Gastrocnemius medialis (tissue), 4 donors: ENCODE data around the gene HIP1. TPM values are rescaled to one million over a fixed set of nuclear protein-coding genes. Genes with fewer than 3 reads are reported as not detected.
"Not testable (repeated sequence)": the region's sequence is repeated elsewhere in the genome, so short reads cannot be mapped to it uniquely, and the experiment has no call there.

Source experiments
- ATAC-seq, 2 donors: fragments of 150-250 bp; one replicate each; pipeline ENCODE4 v1.9.1; 2016
- DNase-seq, 2 donors: peaks; one replicate each; pipeline ENCODE4 v3.0.0-alpha.2; 2019
- H3K27ac ChIP-seq, 4 donors: fragments of 200-600 bp; sonication (generic); 1 replicate in 1 of 4; 2 replicates in 3 of 4; pipeline ENCODE4 v1.5.1; 2016 to 2018; ENCODE audit warnings: mild to moderate bottlenecking in 2 of 4, moderate library complexity in 1 of 4
- H3K27me3 ChIP-seq, 3 donors: fragments of 200-600 bp; sonication (generic) in 2 of 3; 1 replicate in 1 of 3; 2 replicates in 2 of 3; pipeline versions ENCODE4 v1.5.1 to v1.6.0; 2016 to 2019; ENCODE audit warnings: mild to moderate bottlenecking in 1 of 3, moderate library complexity in 1 of 3
- H3K36me3 ChIP-seq, 2 donors: fragments of 200-600 bp; sonication (generic) in 1 of 2; one replicate each; pipeline ENCODE4 v1.5.1; 2017 to 2018
- H3K4me1 ChIP-seq, 2 donors: fragments of 200-600 bp; sonication (generic) in 1 of 2; one replicate each; pipeline ENCODE4 v1.5.1; 2016 to 2017; ENCODE audit warnings: mild to moderate bottlenecking in 2 of 2
- H3K4me3 ChIP-seq, 4 donors: fragments of 200-600 bp; sonication (generic) in 3 of 4; 1 replicate in 1 of 4; 2 replicates in 3 of 4; pipeline ENCODE4 v1.5.1; 2016 to 2019; ENCODE audit warnings: mild to moderate bottlenecking in 2 of 4
- H3K9me3 ChIP-seq, 3 donors: fragments of 200-600 bp; sonication (generic) in 2 of 3; 1 replicate in 1 of 3; 2 replicates in 2 of 3; pipeline ENCODE4 v1.5.1; 2016 to 2019
- POLR2A ChIP-seq, 2 donors: fragments of 450-650 bp; IDR thresholded peaks; one replicate each; pipeline ENCODE4 v1.6.1; 2017; ENCODE audit warnings: antibody characterized with exemption in 2 of 2, mild to moderate bottlenecking in 2 of 2, moderate library complexity in 2 of 2
- in situ Hi-C, 4 donors: fragments of 200-750 bp; cut with MboI; loops; one replicate each; pipeline versions ENCODE4 v1.15.0 to v1.8.0; 2017; ENCODE audit warnings: low sequenced_read_pairs in 4 of 4
- intact Hi-C: fragments of 100-400 bp; cut with DNase I; formaldehyde crosslinking; loops from one replicate; pipeline ENCODE4 v1.15.1; 2023; ENCODE audit warnings: low total_unique reads
- total RNA-seq, 4 donors: library from RNA; depleted of rRNA; stranded (reverse); fragments of >200 nt; gene quantifications; one replicate each; pipeline versions ENCODE4 v1.1.0 to v1.2.3, GENCODE V29; 2016
- TF ChIP-seq, protein P1 (sequence below), 5 experiments: fragments of 450-650 bp in 3 of 5; fragments of 200-600 bp in 2 of 5; sonication (generic) in 2 of 5; IDR thresholded peaks in 4 of 5; conservative IDR thresholded peaks in 1 of 5; 1 replicate in 4 of 5; 2 replicates in 1 of 5; pipeline ENCODE4 v1.5.1; 2016 to 2019; ENCODE audit warnings: antibody characterized with exemption in 5 of 5, mild to moderate bottlenecking in 3 of 5, moderate library complexity in 3 of 5

The HIP1 gene
- total RNA-seq, 4 donors from 2014 or later, result 5.8 to 11.1 (median 7.9) TPM

DNA sequence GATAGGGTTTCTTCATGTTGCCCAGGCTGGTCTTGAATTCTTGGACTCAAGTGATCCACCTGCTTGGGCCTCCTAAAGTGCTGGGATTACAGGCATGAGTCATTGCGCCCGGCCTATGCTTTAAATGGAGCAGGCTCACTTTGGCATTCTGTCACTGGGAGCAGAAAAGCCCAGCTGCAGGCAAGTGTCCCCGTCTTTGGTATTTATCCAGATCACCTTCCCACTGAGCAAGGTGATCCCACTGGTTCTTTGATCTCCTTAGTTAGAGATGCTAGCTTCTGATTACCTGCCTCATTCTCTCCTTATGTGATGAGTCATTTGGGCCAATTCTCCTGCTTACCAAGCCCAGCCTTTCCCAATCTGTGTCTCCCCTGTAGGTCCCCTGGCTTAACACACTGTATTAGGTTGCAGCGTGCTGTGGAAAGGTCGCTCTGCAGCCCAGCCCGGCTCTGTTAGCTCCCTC lies 207.4 kb downstream of the HIP1 start:
- TF ChIP-seq, protein P1, sequence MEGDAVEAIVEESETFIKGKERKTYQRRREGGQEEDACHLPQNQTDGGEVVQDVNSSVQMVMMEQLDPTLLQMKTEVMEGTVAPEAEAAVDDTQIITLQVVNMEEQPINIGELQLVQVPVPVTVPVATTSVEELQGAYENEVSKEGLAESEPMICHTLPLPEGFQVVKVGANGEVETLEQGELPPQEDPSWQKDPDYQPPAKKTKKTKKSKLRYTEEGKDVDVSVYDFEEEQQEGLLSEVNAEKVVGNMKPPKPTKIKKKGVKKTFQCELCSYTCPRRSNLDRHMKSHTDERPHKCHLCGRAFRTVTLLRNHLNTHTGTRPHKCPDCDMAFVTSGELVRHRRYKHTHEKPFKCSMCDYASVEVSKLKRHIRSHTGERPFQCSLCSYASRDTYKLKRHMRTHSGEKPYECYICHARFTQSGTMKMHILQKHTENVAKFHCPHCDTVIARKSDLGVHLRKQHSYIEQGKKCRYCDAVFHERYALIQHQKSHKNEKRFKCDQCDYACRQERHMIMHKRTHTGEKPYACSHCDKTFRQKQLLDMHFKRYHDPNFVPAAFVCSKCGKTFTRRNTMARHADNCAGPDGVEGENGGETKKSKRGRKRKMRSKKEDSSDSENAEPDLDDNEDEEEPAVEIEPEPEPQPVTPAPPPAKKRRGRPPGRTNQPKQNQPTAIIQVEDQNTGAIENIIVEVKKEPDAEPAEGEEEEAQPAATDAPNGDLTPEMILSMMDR (IDR thresholded peaks at IDR 0.05 in 4 of 5, conservative IDR thresholded peaks at IDR 0.05 in 1 of 5), result no peak
- TF ChIP-seq POLR2A (IDR thresholded peaks at IDR 0.05), result no peak
- H3K9me3 ChIP-seq, result no peaks in the 10 kb centered on the region
- intact Hi-C loops, result loop anchor here (5.0 kb wide), 1 partner anchor 106 kb away; no protein-coding TSS in a partner anchor
- peak; percentile 43 to 79 for ATAC-seq
- H3K36me3 ChIP-seq, result no peaks in the 10 kb centered on the region
- peak; percentile 46 to 86 for DNase-seq
- H3K4me1 ChIP-seq, result peaks cover 19 to 20% of the 10 kb centered on the region in 2 donors
- H3K4me3 ChIP-seq, result no peak overlapping the region
- in situ Hi-C loops, result no loop called here
- H3K27me3 ChIP-seq, result no peaks in the 10 kb centered on the region
- H3K27ac ChIP-seq, result peak overlapping the region; percentile 67 to 79 (median 72)

GRCh38 chr7:75527224-75527722 lies 211.5 kb downstream of the HIP1 start:
- H3K9me3 ChIP-seq, DNase-seq, H3K27me3 ChIP-seq, ATAC-seq, in situ Hi-C loops, intact Hi-C loops: not testable (repeated sequence)
- H3K36me3 ChIP-seq, result peaks cover 0 to 24% of the 10 kb centered on the region in 2 donors
- H3K4me1 ChIP-seq, result peaks cover 21 to 25% of the 10 kb centered on the region in 2 donors
- peak overlapping the region; percentile 71 to 90 (median 88) for H3K4me3 ChIP-seq
- peak overlapping the region; percentile 86 to 92 (median 87) for H3K27ac ChIP-seq

DNA sequence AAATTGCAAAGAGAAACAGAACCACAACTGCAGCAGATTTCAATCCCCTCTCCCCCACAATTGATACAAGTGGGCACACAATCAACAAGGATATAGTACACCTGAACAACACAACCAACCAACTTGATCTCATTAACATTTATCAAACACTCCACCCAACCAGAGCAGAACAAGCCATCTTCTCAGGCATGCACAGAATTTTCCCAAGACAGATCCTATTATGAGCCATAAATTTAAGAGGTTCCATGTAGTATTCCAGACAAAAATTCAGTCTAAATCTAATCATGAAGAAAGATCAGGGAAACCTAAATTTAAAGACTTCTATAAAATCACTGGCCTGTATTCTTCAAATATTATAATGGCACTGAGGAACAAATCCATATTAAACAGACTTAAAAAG lies 217.0 kb downstream of the HIP1 start:
- Histone ChIP-seq H3K4me1 (peaks cover 4 to 10% of the 10 kb centered on the region in 2 donors), H3K36me3 (peaks cover 0 to 24% of the 10 kb centered on the region in 2 donors)
- intact Hi-C loops, H3K9me3 ChIP-seq, H3K27ac ChIP-seq, ATAC-seq, in situ Hi-C loops, DNase-seq, H3K27me3 ChIP-seq, H3K4me3 ChIP-seq: not testable (repeated sequence)

- intact Hi-C loops, H3K27me3 ChIP-seq, in situ Hi-C loops, DNase-seq, ATAC-seq, H3K9me3 ChIP-seq, H3K4me1 ChIP-seq, H3K27ac ChIP-seq, H3K4me3 ChIP-seq: not testable (repeated sequence)
- peaks cover 0 to 17% of the 10 kb centered on the region in 2 donors for H3K36me3 ChIP-seq
Observed at GRCh38 chr7:75518842-75519241, 219.9 kb downstream of the HIP1 start.

- H3K36me3 ChIP-seq, in situ Hi-C loops, ATAC-seq, intact Hi-C loops, H3K4me1 ChIP-seq, H3K4me3 ChIP-seq, DNase-seq, H3K27me3 ChIP-seq, H3K9me3 ChIP-seq, H3K27ac ChIP-seq: not testable (repeated sequence)
Observed at GRCh38 chr7:75509033-75509432, 229.7 kb downstream of the HIP1 start.

- DNase-seq, H3K4me1 ChIP-seq, H3K4me3 ChIP-seq, H3K36me3 ChIP-seq, intact Hi-C loops, in situ Hi-C loops, H3K27me3 ChIP-seq, H3K27ac ChIP-seq, ATAC-seq, H3K9me3 ChIP-seq: not testable (repeated sequence)
Observed at GRCh38 chr7:75492020-75492419, 246.7 kb downstream of the HIP1 start, which contains the start of gene SPDYE5. TSS of gene SPDYE5 (plus strand) at chr7:75492320. CDS start at chr7:75494048, 1,728 bp downstream.

DNA sequence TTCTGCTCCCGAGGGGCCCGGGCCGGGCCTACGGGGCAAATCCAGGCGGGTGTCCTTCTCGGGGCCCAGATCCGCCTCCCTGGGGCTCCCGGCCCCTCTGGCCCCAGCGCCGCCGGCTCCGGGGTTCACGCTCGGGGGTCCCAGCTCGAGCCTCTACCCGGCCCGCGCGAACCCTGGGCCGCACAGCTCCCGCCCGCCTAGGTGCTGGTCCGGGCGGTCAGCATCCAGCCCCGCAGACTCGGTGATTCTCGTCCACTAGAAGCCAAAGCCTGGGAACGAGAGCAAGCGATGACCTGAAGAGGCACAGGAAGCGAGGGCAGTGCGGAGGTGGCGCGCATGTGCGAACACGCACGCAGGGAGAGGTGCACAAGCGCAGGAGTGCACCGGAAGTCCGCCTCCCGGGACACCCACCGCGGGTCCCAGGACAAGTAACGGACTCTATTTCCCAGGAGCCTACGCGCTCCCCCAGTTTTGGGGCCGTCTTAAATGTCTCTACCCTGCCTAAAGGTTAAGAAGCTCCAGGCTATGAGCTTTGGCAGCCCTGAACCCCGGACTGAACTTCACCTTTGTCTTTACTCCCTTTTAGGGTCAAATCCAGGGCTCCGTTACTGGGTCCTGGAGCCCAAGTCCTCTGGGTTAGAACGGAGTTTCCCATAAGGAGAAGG lies 252.6 kb downstream of the HIP1 start, which contains the start of gene POM121C:
Gene POM121C, minus strand, starts transcription at position 321 of the 665 bp plus-strand sequence. CDS start 44,803 bp downstream, outside the sequence.
- TF ChIP-seq POLR2A (IDR thresholded peaks at IDR 0.05), result peak; percentile 38 to 72
- H3K36me3 ChIP-seq, intact Hi-C loops, H3K27me3 ChIP-seq, H3K9me3 ChIP-seq, in situ Hi-C loops, H3K4me1 ChIP-seq: not testable (repeated sequence)
- Histone ChIP-seq H3K4me3 (peak within 1 kb of the TSS; percentile 66 to 98 (median 84)), H3K27ac (peak within 1 kb of the TSS; percentile 88 to 95 (median 90))
- DNase-seq, result peak; percentile 94 to 95
- peak; percentile 100 for ATAC-seq

GRCh38 chr7:75485355-75485978 lies 253.3 kb downstream of the HIP1 start:
- H3K27me3 ChIP-seq, ATAC-seq, in situ Hi-C loops, H3K36me3 ChIP-seq, H3K9me3 ChIP-seq, H3K4me1 ChIP-seq, intact Hi-C loops: not testable (repeated sequence)
- Histone ChIP-seq H3K4me3 (peak overlapping the region; percentile 66 to 98 (median 84)), H3K27ac (peak overlapping the region; percentile 88 to 95 (median 90))
- DNase-seq, result peak in 1 of 2 donors; percentile 12
